Smooth muscle cell (in vitro differentiated cells): ENCODE measurements around the gene CDIPT. TPM values are rescaled to one million over a fixed set of nuclear protein-coding genes. Genes with fewer than 3 reads are reported as not detected.

Experiments used
- DNase-seq: peaks from one replicate; lab custom pipeline; 2025; ENCODE audit not compliant: unreplicated experiment; lab: John Stamatoyannopoulos, UW
- H2AFZ ChIP-seq: fragments of 200-600 bp; sonication (generic); 2 replicates; pipeline ENCODE4 v1.6.0; 2016; ENCODE audit warnings: antibody characterized with exemption, low read depth, mild to moderate bottlenecking
- H3F3A ChIP-seq: fragments of 200-600 bp; sonication (generic); 2 replicates; pipeline ENCODE4 v1.6.0; 2017; ENCODE audit warnings: antibody characterized with exemption, low read depth
- H3K27ac ChIP-seq: fragments of 200-600 bp; sonication (generic); 2 replicates; pipeline ENCODE4 v1.5.1; 2016; ENCODE audit warnings: low read depth, mild to moderate bottlenecking
- H3K27me3 ChIP-seq: fragments of 200-600 bp; sonication (generic); 2 replicates; pipeline ENCODE4 v1.6.1; 2016; ENCODE audit warnings: low read depth, mild to moderate bottlenecking
- H3K36me3 ChIP-seq: fragments of 200-600 bp; sonication (generic); 2 replicates; pipeline ENCODE4 v1.5.1; 2016; ENCODE audit warnings: low read depth
- H3K4me1 ChIP-seq: fragments of 200-600 bp; sonication (generic); 2 replicates; pipeline ENCODE4 v1.5.1; 2016; ENCODE audit warnings: low read depth
- H3K4me2 ChIP-seq: fragments of 200-600 bp; sonication (generic); 2 replicates; pipeline ENCODE4 v1.6.0; 2016; ENCODE audit warnings: mild to moderate bottlenecking
- H3K4me3 ChIP-seq: fragments of 200-600 bp; sonication (generic); 2 replicates; pipeline ENCODE4 v1.5.1; 2016; ENCODE audit warnings: mild to moderate bottlenecking
- H3K79me2 ChIP-seq: fragments of 200-600 bp; sonication (generic); 2 replicates; pipeline ENCODE4 v1.6.0; 2016; ENCODE audit warnings: low read depth, mild to moderate bottlenecking
- H3K9ac ChIP-seq: fragments of 200-600 bp; sonication (generic); 2 replicates; pipeline ENCODE4 v1.6.0; 2016; ENCODE audit warnings: low read depth
- H3K9me3 ChIP-seq: fragments of 200-600 bp; sonication (generic); replicated peaks from 2 replicates; pipeline ENCODE4 v1.5.1; 2016; ENCODE audit warnings: low read depth
- H4K20me1 ChIP-seq: fragments of 200-600 bp; sonication (generic); 2 replicates; pipeline ENCODE4 v1.6.0; 2016; ENCODE audit warnings: low read depth
- WGBS: methylation state at CpG from one replicate; pipeline ENCODE4 v1.1.7; 2016; ENCODE audit warnings: low lambda C conversion rate; 5-methylcytosine and 5-hydroxymethylcytosine counted together
- polyA plus RNA-seq: library from polyadenylated mRNA; unstranded; fragments of >200 nt; fragmentation: Nextera tagmentation; extraction: Ambion mirVana; gene quantifications from 2 replicates; pipeline ENCODE4 v1.2.1, GENCODE V29; 2016
- total RNA-seq: library from RNA; depleted of rRNA; stranded (reverse); fragments of >200 nt; gene quantifications from 2 replicates; pipeline ENCODE4 v1.2.3, GENCODE V29; 2014
- TF ChIP-seq, protein P1 (sequence below): fragments of 200-600 bp; sonication (generic); IDR thresholded peaks from 2 replicates; pipeline ENCODE4 v1.5.1; 2017; ENCODE audit warnings: borderline replicate concordance, mild to moderate bottlenecking, antibody characterized with exemption; ENCODE audit not compliant: insufficient read depth, poor library complexity, severe bottlenecking

CDIPT gene
- total and polyA plus RNA-seq, 2 experiments from 2014 or later = 61.4 to 90.7 TPM

DNA sequence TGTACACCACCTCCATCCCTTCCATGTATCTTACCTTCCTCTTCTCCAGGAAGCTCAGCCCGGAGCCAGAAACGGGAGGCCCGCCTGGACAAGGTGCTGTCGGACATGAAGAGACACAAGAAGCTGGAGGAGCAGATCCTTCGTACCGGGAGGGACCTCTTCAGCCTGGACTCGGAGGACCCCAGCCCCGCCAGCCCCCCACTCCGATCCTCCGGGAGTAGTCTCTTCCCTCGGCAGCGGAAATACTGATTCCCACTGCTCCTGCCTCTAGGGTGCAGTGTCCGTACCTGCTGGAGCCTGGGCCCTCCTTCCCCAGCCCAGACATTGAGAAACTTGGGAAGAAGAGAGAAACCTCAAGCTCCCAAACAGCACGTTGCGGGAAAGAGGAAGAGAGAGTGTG lies 43.5 kb downstream of the CDIPT start:
- DNase-seq = no peak
- Histone ChIP-seq H3K27me3 (no peaks in the 10 kb centered on the region), H3K36me3 (no peaks in the 10 kb centered on the region), H3K4me1 (peaks cover 34% of the 10 kb centered on the region), H3K9ac (no peak overlapping the region), H3K4me2 (no peak overlapping the region), H3K4me3 (peak overlapping the region; percentile 59), H3K79me2 (peaks cover 51% of the 10 kb centered on the region), H3K9me3 (no peaks in the 10 kb centered on the region), H3F3A (peaks cover 27% of the 10 kb centered on the region), H4K20me1 (peaks cover 11% of the 10 kb centered on the region), H2AFZ (no peak overlapping the region), H3K27ac (peak overlapping the region; percentile 86)
- WGBS = 94% methylated on average over 15 of the region's 15 CpGs
- TF ChIP-seq, protein P1, sequence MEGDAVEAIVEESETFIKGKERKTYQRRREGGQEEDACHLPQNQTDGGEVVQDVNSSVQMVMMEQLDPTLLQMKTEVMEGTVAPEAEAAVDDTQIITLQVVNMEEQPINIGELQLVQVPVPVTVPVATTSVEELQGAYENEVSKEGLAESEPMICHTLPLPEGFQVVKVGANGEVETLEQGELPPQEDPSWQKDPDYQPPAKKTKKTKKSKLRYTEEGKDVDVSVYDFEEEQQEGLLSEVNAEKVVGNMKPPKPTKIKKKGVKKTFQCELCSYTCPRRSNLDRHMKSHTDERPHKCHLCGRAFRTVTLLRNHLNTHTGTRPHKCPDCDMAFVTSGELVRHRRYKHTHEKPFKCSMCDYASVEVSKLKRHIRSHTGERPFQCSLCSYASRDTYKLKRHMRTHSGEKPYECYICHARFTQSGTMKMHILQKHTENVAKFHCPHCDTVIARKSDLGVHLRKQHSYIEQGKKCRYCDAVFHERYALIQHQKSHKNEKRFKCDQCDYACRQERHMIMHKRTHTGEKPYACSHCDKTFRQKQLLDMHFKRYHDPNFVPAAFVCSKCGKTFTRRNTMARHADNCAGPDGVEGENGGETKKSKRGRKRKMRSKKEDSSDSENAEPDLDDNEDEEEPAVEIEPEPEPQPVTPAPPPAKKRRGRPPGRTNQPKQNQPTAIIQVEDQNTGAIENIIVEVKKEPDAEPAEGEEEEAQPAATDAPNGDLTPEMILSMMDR = no peak

DNA sequence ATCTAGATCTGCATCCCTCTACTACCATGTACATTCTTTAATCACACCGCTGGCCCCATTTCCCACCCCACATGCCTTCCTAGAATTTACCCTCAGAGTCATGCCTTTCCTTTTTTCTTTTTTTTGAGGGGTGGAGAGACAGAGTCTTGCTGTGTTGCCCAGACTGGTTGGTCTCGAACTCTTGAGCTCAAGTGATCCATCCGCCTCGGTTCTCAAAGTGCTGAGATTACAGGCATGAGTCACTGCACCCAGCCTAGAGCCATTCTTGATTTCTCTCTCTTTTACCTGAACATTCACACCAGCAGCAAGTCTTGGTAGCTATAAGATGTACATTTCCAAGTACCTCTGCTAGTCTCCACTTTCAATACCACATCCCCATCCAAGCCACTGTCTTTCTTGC lies 44.9 kb downstream of the CDIPT start:
- no peaks in the 10 kb centered on the region for H3K36me3 ChIP-seq
- no peaks in the 10 kb centered on the region for H3K9me3 ChIP-seq
- TF ChIP-seq, protein P1 = no peak
- H3F3A ChIP-seq = peaks cover 27% of the 10 kb centered on the region
- peaks cover 6% of the 10 kb centered on the region for H4K20me1 ChIP-seq
- 48% methylated on average over 4 of the region's 4 CpGs for WGBS
- peaks cover 39% of the 10 kb centered on the region for H3K4me1 ChIP-seq
- H3K79me2 ChIP-seq = peaks cover 55% of the 10 kb centered on the region
- H3K27ac ChIP-seq = peak overlapping the region; percentile 3
- H3K27me3 ChIP-seq = no peaks in the 10 kb centered on the region
- H2AFZ ChIP-seq = no peak overlapping the region
- no peak overlapping the region for H3K9ac ChIP-seq
- no peak for DNase-seq
- H3K4me3 ChIP-seq = no peak overlapping the region
- H3K4me2 ChIP-seq = peak overlapping the region; percentile 90

DNA sequence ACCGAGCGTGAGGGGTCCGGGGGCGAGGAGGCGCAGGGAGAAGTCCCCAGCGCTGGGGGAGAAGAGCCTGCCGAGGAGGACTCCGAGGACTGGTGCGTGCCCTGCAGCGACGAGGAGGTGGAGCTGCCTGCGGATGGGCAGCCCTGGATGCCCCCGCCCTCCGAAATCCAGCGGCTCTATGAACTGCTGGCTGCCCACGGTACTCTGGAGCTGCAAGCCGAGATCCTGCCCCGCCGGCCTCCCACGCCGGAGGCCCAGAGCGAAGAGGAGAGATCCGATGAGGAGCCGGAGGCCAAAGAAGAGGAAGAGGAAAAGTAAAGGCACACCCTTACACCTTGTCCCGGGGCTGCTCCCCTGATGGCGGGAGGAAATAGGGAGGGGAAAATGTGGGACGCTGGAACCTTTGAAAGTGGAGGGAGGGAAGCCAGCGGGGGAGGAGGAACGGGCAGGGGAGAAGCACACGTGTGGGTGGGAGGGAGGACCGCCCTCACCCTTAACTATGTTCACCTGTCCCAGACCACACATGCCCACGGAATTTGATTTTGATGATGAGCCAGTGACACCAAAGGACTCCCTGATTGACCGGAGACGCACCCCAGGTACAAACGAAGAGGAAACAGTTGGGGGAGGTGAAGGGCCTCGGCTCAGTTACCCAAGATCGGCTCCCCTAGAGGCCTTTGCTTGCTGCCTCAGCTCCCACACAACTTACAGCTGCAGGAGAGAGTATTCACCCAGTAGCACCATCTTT lies 46.2 kb downstream of the CDIPT start:
- WGBS = 3% methylated on average over 36 of the region's 37 CpGs
- H3K9ac ChIP-seq = peak overlapping the region; percentile 56
- H3K27ac ChIP-seq = peak overlapping the region; percentile 78
- no peaks in the 10 kb centered on the region for H3K36me3 ChIP-seq
- H3K9me3 ChIP-seq = no peaks in the 10 kb centered on the region
- peaks cover 20% of the 10 kb centered on the region for H3F3A ChIP-seq
- DNase-seq = no peak
- no peak overlapping the region for H2AFZ ChIP-seq
- peak overlapping the region; percentile 90 for H3K4me2 ChIP-seq
- TF ChIP-seq, protein P1 = no peak
- peaks cover 36% of the 10 kb centered on the region for H3K4me1 ChIP-seq
- no peaks in the 10 kb centered on the region for H3K27me3 ChIP-seq
- H4K20me1 ChIP-seq = no peaks in the 10 kb centered on the region
- H3K79me2 ChIP-seq = peaks cover 51% of the 10 kb centered on the region
- H3K4me3 ChIP-seq = peak overlapping the region; percentile 74
